IgD-negative memory B cell (primary cell): ENCODE results near the gene PAX2. TPM values are rescaled to one million over a fixed set of nuclear protein-coding genes. Genes with fewer than 3 reads are reported as not detected.

ENCODE experiments used
- H3K27ac Mint-ChIP-seq, 3 donors: one replicate each; pipeline ENCODE4 v1.8.0; 2020 to 2022; ENCODE audit warnings: mild to moderate bottlenecking in 3 of 3, mixed read lengths in 3 of 3, moderate library complexity in 1 of 3
- H3K27me3 Mint-ChIP-seq: one replicate; pipeline ENCODE4 v1.8.0; 2021; ENCODE audit warnings: mixed read lengths
- H3K36me3 Mint-ChIP-seq: one replicate; pipeline ENCODE4 v1.8.0; 2020; ENCODE audit warnings: mild to moderate bottlenecking, mixed read lengths
- H3K4me1 Mint-ChIP-seq, 3 donors: one replicate each; pipeline ENCODE4 v1.8.0; 2020 to 2022; ENCODE audit warnings: mixed read lengths in 3 of 3, mild to moderate bottlenecking in 1 of 3
- H3K4me3 Mint-ChIP-seq, 4 donors: one replicate each; pipeline ENCODE4 v1.8.0; 2020 to 2022; ENCODE audit warnings: mild to moderate bottlenecking in 4 of 4, mixed read lengths in 4 of 4, moderate library complexity in 3 of 4
- H3K9me3 Mint-ChIP-seq, 3 donors: one replicate each; pipeline ENCODE4 v1.8.0; 2020 to 2021; ENCODE audit warnings: mixed read lengths in 3 of 3, mild to moderate bottlenecking in 1 of 3
- polyA plus RNA-seq: library from polyadenylated mRNA; unstranded; fragments of 300-500 nt; fragmentation: Illumina TruSeq; gene quantifications from one replicate; pipeline ENCODE4 v1.2.3, GENCODE V29; 2021

PAX2 gene
- polyA plus RNA-seq, 1 donor from 2014 or later: not detected

DNA sequence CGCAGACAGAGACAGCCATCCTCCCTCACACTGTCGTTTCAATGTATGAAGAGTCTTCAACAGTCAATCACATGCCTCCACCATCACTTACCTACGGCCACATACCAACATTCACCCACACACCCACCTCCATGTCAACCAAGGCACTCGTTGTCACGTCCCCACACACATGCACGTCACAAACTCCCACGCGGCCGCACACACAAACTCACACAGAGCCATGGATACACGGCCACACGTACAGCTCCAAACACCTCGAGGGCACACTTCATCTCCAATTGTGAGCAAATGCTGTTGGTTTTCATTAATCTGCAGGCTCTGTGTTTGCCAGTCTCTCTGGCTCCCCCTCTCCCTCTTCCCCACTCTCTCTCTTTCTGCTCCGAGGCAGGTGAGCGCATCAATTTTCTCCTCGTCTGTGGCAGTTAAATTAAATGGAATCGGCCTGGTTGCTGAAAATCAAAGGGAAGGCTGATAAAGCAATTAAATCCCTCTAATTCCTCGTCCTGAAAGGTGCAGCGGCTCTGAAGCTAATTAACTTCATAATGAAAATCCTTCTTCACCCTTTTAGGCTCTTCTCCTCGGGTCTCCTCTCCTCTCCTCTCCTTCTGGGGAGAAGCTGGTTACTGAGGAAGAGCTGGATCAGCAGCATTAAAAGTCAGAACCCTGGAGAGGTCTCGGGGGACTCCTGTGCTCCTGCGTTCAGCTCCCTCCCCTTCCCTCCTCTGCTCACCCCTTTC is 113.5 kb downstream of the PAX2 start:
- Mint-ChIP-seq H3K9me3 (peaks cover 0 to 8% (median 2%) of the 10 kb centered on the region in 3 donors), H3K4me3 (no peak overlapping the region), H3K36me3 (peaks cover 2% of the 10 kb centered on the region), H3K4me1 (peaks cover 0 to 2% (median 0%) of the 10 kb centered on the region in 3 donors), H3K27ac (no peak overlapping the region), H3K27me3 (peaks cover 38% of the 10 kb centered on the region)

DNA sequence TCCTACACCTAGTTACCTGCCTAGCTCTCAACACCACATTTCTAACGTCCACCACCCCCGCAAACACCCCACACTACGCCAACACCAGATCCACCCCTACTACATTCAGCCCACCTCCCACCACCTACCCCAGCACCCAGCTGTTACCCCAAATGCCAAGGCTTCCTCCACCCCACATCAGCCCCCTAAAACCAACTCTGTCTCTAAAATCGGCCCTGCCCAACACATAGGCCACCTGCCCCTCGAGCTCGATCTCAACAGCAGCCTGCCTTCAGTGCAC is 114.0 kb downstream of the PAX2 start:
- H3K4me1 Mint-ChIP-seq: peaks cover 0 to 2% (median 0%) of the 10 kb centered on the region in 3 donors
- peaks cover 0 to 8% (median 2%) of the 10 kb centered on the region in 3 donors for H3K9me3 Mint-ChIP-seq
- no peak overlapping the region for H3K27ac Mint-ChIP-seq
- H3K27me3 Mint-ChIP-seq: peaks cover 40% of the 10 kb centered on the region
- H3K4me3 Mint-ChIP-seq: no peak overlapping the region
- peaks cover 2% of the 10 kb centered on the region for H3K36me3 Mint-ChIP-seq

DNA sequence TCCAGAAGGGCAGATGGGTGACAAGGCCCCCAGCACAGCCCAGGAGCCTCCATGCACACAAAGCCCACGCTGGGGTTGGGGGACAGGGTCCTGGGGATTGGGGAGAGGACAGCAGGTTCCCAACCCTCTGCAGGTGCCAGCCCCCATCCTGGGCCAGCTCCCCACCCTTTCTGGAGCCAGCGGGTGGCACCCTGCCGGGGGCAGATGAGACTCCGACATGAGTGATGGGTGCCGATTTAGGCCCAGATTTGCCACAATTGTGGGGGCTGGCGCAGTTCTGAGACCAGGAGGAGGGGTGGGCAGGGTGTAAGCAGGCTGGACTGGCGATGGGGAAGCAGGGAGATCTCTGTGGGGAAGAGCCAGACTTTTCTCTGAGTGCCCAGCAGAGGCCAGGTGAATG is 118.1 kb downstream of the PAX2 start:
- no peaks in the 10 kb centered on the region for H3K36me3 Mint-ChIP-seq
- peaks cover 0 to 5% (median 0%) of the 10 kb centered on the region in 3 donors for H3K4me1 Mint-ChIP-seq
- H3K27me3 Mint-ChIP-seq: peaks cover 52% of the 10 kb centered on the region
- H3K4me3 Mint-ChIP-seq: no peak overlapping the region
- H3K27ac Mint-ChIP-seq: no peak overlapping the region
- peaks cover 0 to 2% (median 0%) of the 10 kb centered on the region in 3 donors for H3K9me3 Mint-ChIP-seq

DNA sequence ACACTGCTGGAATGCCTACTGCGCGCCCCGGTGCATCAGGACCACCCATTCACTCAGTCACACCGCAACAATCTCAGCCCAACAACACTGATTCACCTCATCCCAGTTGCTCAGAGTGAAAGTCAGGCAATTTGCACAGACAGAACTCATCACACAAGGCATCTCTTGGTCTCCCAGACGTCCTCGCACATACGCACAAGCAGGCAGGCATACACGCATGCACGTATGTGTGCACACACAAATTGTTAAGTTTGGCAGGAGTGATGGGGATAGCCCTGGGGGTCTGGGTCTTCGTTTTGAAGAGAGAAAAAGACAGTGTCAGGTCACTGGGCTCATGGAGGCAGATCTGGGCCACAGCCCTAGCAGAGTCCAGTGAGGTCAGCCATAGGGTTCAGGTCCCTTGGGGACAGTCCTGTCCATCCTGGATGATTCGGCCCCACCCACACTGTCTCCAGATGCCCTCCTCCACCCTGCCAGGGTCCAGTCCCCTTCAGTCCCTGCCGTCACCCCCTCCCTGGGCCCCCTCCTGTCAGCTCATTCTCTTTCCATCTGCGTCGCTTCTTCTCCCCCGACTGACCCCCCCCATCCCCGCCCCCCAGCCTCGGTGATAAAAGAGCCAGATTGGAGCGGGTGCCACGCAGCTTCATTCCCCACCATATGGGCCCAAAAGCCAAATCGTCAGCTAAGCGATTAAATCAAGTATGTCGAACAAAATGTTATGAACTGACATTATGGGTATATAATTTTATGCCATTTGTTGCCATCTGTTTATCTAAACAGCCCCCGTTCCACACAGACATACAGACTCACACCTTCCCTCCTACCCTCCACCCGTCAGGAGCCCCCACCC is 118.9 kb downstream of the PAX2 start:
- Mint-ChIP-seq H3K27me3 (peaks cover 46% of the 10 kb centered on the region), H3K4me1 (peaks cover 0 to 5% (median 0%) of the 10 kb centered on the region in 3 donors), H3K36me3 (no peaks in the 10 kb centered on the region), H3K27ac (no peak overlapping the region), H3K9me3 (peaks cover 0 to 2% (median 0%) of the 10 kb centered on the region in 3 donors), H3K4me3 (no peak overlapping the region)

GRCh38 chr10:100864978-100865377 is 119.6 kb downstream of the PAX2 start:
- H3K4me1 Mint-ChIP-seq: peaks cover 0 to 5% (median 0%) of the 10 kb centered on the region in 3 donors
- no peak overlapping the region for H3K4me3 Mint-ChIP-seq
- H3K9me3 Mint-ChIP-seq: peaks cover 0 to 2% (median 0%) of the 10 kb centered on the region in 3 donors
- peaks cover 44% of the 10 kb centered on the region for H3K27me3 Mint-ChIP-seq
- H3K27ac Mint-ChIP-seq: no peak overlapping the region
- no peaks in the 10 kb centered on the region for H3K36me3 Mint-ChIP-seq

GRCh38 chr10:100866010-100866409 is 120.6 kb downstream of the PAX2 start:
- no peak overlapping the region for H3K27ac Mint-ChIP-seq
- no peaks in the 10 kb centered on the region for H3K36me3 Mint-ChIP-seq
- no peak overlapping the region for H3K4me3 Mint-ChIP-seq
- peaks cover 0 to 2% (median 0%) of the 10 kb centered on the region in 3 donors for H3K9me3 Mint-ChIP-seq
- peaks cover 0 to 5% (median 0%) of the 10 kb centered on the region in 3 donors for H3K4me1 Mint-ChIP-seq
- peaks cover 35% of the 10 kb centered on the region for H3K27me3 Mint-ChIP-seq

DNA sequence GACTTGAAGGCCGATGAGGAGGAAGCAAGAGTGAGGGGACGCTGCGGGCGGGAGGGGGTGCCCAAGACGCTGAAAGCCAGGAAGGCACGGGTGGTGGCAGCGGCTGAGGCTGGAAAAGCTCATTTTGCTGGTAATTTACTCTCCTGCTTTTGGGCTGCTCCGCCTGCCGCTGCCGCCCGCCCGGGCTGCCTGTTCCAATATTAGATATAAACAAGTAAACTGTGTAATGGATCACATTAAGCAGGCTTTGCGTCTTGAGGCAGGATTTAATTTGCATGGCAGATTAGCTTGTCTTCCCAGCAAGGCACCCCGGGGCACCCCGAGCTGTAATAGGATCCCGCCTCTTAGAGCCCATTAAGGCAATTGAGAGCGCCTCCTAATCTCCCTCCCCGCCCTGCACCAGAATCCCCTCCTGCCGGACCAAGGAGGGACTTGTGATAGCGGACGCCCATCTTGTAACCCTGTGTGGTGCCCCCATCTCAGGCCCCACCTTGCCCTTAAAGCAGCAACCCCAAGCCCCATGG is 121.3 kb downstream of the PAX2 start:
- Mint-ChIP-seq H3K4me1 (peaks cover 0 to 5% (median 0%) of the 10 kb centered on the region in 3 donors), H3K4me3 (no peak overlapping the region), H3K27ac (no peak overlapping the region)

GRCh38 chr10:100867261-100867963 is 122.0 kb downstream of the PAX2 start:
- Mint-ChIP-seq H3K27me3 (peaks cover 26% of the 10 kb centered on the region), H3K9me3 (no peaks in the 10 kb centered on the region), H3K4me1 (peaks cover 0 to 3% (median 0%) of the 10 kb centered on the region in 3 donors), H3K27ac (no peak overlapping the region), H3K4me3 (no peak overlapping the region), H3K36me3 (no peaks in the 10 kb centered on the region)

More for the DNA sequence above, 121.3 kb downstream of the PAX2 start:
- H3K27me3 Mint-ChIP-seq: peaks cover 31% of the 10 kb centered on the region
- no peaks in the 10 kb centered on the region for H3K36me3 Mint-ChIP-seq
- peaks cover 0 to 2% (median 0%) of the 10 kb centered on the region in 3 donors for H3K9me3 Mint-ChIP-seq

DNA sequence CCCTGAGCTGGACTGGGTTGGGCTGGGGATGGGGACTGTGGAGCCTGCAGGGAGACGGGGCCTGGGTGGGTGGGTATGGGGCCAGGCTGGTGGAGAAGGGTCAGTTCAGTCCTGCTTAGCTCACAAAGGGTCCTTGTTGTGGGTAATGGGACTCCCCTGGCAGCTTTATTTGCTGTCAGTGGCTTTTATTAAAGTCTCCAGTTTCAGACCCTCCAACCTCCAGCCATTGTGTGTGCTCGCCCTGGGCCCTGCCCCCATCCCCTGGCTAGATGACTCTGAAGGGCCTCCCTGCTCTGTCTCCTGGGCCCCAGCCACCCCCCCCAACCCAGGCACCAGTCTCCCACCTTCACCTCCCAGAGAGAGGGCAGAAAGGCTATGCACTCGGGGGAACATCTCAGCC is 123.0 kb downstream of the PAX2 start:
- Mint-ChIP-seq H3K27me3 (peaks cover 25% of the 10 kb centered on the region), H3K4me3 (no peak overlapping the region), H3K4me1 (peaks cover 0 to 3% (median 0%) of the 10 kb centered on the region in 3 donors), H3K27ac (no peak overlapping the region), H3K9me3 (no peaks in the 10 kb centered on the region), H3K36me3 (no peaks in the 10 kb centered on the region)

- H3K4me1 Mint-ChIP-seq: peaks cover 0 to 3% (median 0%) of the 10 kb centered on the region in 3 donors
- H3K36me3 Mint-ChIP-seq: no peaks in the 10 kb centered on the region
- no peaks in the 10 kb centered on the region for H3K9me3 Mint-ChIP-seq
- no peak overlapping the region for H3K27ac Mint-ChIP-seq
- H3K4me3 Mint-ChIP-seq: no peak overlapping the region
- peaks cover 22% of the 10 kb centered on the region for H3K27me3 Mint-ChIP-seq
These were observed 124.0 kb downstream of the PAX2 start for GRCh38 chr10:100869399-100869798.

DNA sequence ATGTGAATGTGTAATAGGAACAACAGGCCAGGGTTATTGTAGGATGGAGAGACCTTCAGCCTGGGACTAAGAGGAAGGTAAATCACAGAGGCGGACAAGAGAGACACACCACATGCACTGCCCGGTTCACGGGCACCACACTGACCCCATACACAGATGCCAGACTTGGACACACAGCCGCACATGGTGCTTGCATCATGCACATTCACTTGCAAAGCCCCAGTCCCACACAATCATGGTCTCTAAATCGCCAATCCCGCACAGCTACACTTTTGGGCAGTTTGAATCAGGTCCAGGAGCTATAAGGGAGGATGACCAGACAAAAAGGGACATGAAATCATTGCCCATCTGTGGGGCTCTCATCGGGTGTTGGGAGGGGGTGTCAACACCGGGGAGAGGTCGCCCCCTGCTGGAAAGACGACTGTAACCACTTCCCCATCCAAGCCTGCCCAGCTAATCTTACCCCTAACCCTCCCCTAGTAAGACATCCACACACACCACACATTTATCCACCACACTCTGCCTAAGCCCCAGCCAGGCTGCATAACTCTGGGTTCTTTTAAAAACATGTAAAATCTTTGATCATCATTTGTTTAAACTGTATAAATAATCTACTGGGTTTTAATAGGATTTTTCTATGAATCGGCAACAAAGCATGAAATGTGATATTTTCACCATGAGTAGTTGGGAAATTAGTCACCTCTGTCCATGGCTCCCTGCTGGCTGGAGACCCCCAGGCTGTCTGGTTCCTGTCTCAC is 126.8 kb downstream of the PAX2 start:
- Mint-ChIP-seq H3K4me1 (no peaks in the 10 kb centered on the region), H3K27me3 (peaks cover 14% of the 10 kb centered on the region), H3K4me3 (no peak overlapping the region), H3K9me3 (no peaks in the 10 kb centered on the region), H3K27ac (no peak overlapping the region), H3K36me3 (no peaks in the 10 kb centered on the region)

DNA sequence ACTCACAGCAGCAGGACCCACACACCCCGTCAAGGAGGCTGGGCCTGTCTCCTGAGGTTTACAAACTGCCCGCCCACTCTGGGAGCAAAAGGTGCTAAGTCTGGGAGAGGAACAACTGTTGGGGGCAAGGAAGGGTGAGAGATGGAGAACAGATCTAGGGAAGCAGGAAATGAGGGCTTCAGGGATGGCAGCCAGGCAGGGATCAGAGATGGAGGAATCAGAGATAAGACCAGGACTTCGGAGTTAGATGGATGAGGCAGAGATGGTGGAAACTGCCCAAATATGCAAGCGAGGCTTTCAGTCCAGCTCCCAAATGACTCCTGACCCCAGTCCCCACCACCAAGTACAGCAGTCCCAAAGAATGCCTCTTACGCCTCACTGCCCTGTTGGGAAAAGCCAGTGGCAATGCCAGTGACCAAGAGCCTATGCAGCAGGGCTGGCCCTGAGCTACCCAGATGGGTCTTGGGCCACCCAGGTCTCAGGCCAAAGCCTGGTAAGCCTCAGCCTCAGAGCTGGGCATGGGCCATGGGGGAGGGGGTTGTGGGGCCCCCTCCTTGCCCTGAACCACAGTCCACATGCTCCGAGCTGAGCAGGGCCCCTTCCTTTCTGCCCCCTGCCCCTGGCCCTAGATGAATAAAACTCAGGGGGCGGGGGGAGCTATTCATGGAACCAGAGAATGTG is 127.9 kb downstream of the PAX2 start:
- Mint-ChIP-seq H3K27ac (no peak overlapping the region), H3K4me3 (peak overlapping the region in 1 of 4 donors; percentile 47), H3K27me3 (peaks cover 14% of the 10 kb centered on the region), H3K4me1 (no peaks in the 10 kb centered on the region), H3K9me3 (no peaks in the 10 kb centered on the region), H3K36me3 (no peaks in the 10 kb centered on the region)

- no peaks in the 10 kb centered on the region for H3K4me1 Mint-ChIP-seq
- no peak overlapping the region for H3K27ac Mint-ChIP-seq
- H3K4me3 Mint-ChIP-seq: no peak overlapping the region
- no peaks in the 10 kb centered on the region for H3K36me3 Mint-ChIP-seq
- no peaks in the 10 kb centered on the region for H3K9me3 Mint-ChIP-seq
- H3K27me3 Mint-ChIP-seq: peaks cover 14% of the 10 kb centered on the region
These were observed 128.5 kb downstream of the PAX2 start for GRCh38 chr10:100873827-100874326.
